Suprapubic skin (tissue), 4 donors: Measurements from ENCODE around the gene GABRB1. TPM values are rescaled to one million over a fixed set of nuclear protein-coding genes. Genes with fewer than 3 reads are reported as not detected.
"Not testable (repeated sequence)": the region's sequence is repeated elsewhere in the genome, so short reads cannot be mapped to it uniquely, and the experiment has no call there.

Experiments
- DNase-seq, 2 donors: peaks; one replicate each; pipeline ENCODE4 v3.0.0-alpha.2; 2019; ENCODE audit warnings: low spot score in 2 of 2
- H3K27ac ChIP-seq: fragments of 200-600 bp; sonication (generic); one replicate; pipeline ENCODE4 v1.5.1; 2019
- H3K27me3 ChIP-seq: fragments of 200-600 bp; sonication (generic); one replicate; pipeline ENCODE4 v1.5.1; 2019
- H3K36me3 ChIP-seq: fragments of 200-600 bp; sonication (generic); one replicate; pipeline ENCODE4 v1.5.1; 2019
- H3K4me1 ChIP-seq: fragments of 200-600 bp; sonication (generic); one replicate; pipeline ENCODE4 v1.5.1; 2019
- H3K4me3 ChIP-seq: fragments of 200-600 bp; sonication (generic); one replicate; pipeline ENCODE4 v1.5.1; 2019; ENCODE audit warnings: mild to moderate bottlenecking
- H3K9me3 ChIP-seq: fragments of 200-600 bp; sonication (generic); one replicate; pipeline ENCODE4 v1.5.1; 2019
- EP300 ChIP-seq: sonication (generic); formaldehyde crosslinking; IDR thresholded peaks from one replicate; pipeline ENCODE4 v1.6.1; 2017; ENCODE audit warnings: antibody characterized with exemption
- POLR2A ChIP-seq, 2 donors: fragments of 450-650 bp; IDR thresholded peaks; one replicate each; pipeline ENCODE4 v1.6.1; 2017; ENCODE audit warnings: antibody characterized with exemption in 2 of 2, mild to moderate bottlenecking in 2 of 2, moderate library complexity in 2 of 2
- POLR2AphosphoS5 ChIP-seq, 3 donors: sonication (generic); formaldehyde crosslinking; IDR thresholded peaks; one replicate each; pipeline ENCODE4 v1.6.1; 2017; ENCODE audit warnings: antibody characterized with exemption in 3 of 3
- WGBS: methylation state at CpG from one replicate; pipeline ENCODE4 v1.1.5; 2018; 5-methylcytosine and 5-hydroxymethylcytosine counted together
- total RNA-seq, 4 donors: library from RNA; depleted of rRNA; stranded (reverse); fragments of >200 nt; gene quantifications; one replicate each; pipeline ENCODE4 v1.1.0, GENCODE V29; 2016
- TF ChIP-seq, protein P1 (sequence below), 2 donors: fragments of 200-600 bp in 1 of 2; fragments of 450-650 bp in 1 of 2; sonication (generic) in 1 of 2; IDR thresholded peaks; one replicate each; pipeline ENCODE4 v1.5.1; 2016 to 2019; ENCODE audit warnings: antibody characterized with exemption in 2 of 2, mild to moderate bottlenecking in 1 of 2, moderate library complexity in 1 of 2

GABRB1 gene
- total RNA-seq, 4 donors from 2014 or later, result not detected

DNA sequence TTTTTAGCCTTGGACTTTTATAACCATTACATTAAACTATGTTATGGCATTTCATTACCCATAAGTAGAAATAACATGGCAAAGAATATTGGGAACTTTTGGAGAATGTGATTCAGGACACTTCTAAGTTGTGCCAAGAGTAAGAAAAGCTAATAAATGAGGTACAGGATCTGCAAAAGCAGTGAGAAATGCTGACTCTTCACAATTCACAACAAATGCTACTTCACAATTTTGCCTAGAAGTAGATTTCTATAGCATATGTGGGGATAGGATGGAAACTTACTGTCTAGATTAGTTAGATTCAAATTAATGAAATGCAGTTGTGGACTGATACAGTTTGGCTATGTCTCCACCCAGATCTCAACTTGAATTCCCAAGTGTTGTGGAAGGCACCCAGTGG lies 258.4 kb downstream of the GABRB1 start:
- Histone ChIP-seq H3K4me3 (no peak overlapping the region), H3K27me3 (no peaks in the 10 kb centered on the region), H3K4me1 (no peaks in the 10 kb centered on the region), H3K27ac (no peak overlapping the region), H3K9me3 (no peaks in the 10 kb centered on the region), H3K36me3 (no peaks in the 10 kb centered on the region)
- no peak for DNase-seq
- TF ChIP-seq EP300 (no peak), POLR2A (IDR thresholded peaks at IDR 0.05) (no peak), POLR2AphosphoS5 (IDR thresholded peaks at IDR 0.05) (no peak)
- TF ChIP-seq, protein P1, sequence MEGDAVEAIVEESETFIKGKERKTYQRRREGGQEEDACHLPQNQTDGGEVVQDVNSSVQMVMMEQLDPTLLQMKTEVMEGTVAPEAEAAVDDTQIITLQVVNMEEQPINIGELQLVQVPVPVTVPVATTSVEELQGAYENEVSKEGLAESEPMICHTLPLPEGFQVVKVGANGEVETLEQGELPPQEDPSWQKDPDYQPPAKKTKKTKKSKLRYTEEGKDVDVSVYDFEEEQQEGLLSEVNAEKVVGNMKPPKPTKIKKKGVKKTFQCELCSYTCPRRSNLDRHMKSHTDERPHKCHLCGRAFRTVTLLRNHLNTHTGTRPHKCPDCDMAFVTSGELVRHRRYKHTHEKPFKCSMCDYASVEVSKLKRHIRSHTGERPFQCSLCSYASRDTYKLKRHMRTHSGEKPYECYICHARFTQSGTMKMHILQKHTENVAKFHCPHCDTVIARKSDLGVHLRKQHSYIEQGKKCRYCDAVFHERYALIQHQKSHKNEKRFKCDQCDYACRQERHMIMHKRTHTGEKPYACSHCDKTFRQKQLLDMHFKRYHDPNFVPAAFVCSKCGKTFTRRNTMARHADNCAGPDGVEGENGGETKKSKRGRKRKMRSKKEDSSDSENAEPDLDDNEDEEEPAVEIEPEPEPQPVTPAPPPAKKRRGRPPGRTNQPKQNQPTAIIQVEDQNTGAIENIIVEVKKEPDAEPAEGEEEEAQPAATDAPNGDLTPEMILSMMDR (IDR thresholded peaks at IDR 0.05), result no peak

DNA sequence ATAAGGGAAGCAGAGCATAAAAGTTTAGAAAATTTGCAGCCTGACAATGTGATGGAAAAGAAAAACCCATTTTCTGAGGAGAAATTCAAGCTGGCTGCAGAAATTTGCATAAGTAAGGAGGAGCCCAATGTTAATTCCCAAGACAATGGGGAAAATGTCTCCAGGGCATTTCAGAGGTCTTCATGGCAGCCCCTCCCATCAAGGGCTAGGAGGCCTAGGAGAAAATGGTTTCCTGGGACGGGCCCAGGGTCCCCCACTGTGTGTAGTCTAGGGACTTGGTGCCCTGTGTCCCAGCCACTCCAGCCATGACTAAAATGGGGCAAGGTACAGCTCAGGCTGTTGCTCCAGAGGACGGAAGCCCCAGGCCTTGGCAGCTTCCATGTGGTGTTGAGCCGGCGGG lies 259.5 kb downstream of the GABRB1 start:
- H3K4me1 ChIP-seq, H3K27ac ChIP-seq, H3K9me3 ChIP-seq, DNase-seq, H3K27me3 ChIP-seq, H3K36me3 ChIP-seq, H3K4me3 ChIP-seq: not testable (repeated sequence)
- 50% methylated on average over 1 of the region's 4 CpGs for WGBS

DNA sequence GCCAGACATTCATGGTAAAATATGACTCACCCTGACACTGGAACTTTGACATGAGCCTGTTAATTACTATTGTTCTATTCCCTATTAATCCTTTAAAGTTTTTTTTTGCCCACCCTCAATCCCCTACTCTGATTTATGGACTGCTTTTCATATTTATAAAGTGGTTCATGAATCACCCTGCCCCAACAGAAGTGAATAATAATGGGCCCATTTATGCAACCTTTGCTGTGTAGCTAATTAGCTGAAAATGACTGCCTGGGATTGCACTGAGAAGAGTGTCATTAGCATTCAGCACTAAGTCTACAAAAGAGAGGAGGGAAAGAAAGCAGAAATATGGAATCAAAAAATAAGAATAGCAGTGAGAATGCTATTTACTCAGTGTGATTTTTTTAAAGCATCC lies 277.8 kb downstream of the GABRB1 start:
- H3K4me3 ChIP-seq, result no peak overlapping the region
- no peaks in the 10 kb centered on the region for H3K27me3 ChIP-seq
- H3K9me3 ChIP-seq, result no peaks in the 10 kb centered on the region
- H3K4me1 ChIP-seq, result no peaks in the 10 kb centered on the region
- H3K36me3 ChIP-seq, result no peaks in the 10 kb centered on the region
- H3K27ac ChIP-seq, result no peak overlapping the region
- no peak for DNase-seq
- no peak for TF ChIP-seq POLR2A (IDR thresholded peaks at IDR 0.05)
- TF ChIP-seq EP300, result no peak
- TF ChIP-seq, protein P1 (IDR thresholded peaks at IDR 0.05), result no peak
- no peak for TF ChIP-seq POLR2AphosphoS5 (IDR thresholded peaks at IDR 0.05)

DNA sequence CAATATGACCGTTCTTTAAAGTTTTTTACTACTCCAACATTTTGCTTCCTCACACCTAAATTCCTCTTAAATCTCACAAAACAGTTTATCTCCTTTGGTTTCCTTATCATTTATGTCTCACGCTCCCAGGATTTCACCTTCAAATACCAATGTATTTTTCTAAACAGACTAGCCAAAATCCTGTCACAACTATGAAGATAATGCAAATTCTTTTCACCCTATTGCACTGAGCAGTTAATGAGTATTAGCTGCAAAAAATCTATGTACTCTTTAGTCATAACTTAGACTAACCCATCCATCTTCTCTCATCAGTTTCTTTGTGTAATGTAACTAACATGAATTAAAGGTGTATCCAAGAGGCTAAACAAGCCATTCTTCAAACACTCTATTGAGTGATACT lies 280.8 kb downstream of the GABRB1 start:
- Histone ChIP-seq H3K27me3 (no peaks in the 10 kb centered on the region), H3K4me1 (no peaks in the 10 kb centered on the region), H3K4me3 (no peak overlapping the region), H3K36me3 (no peaks in the 10 kb centered on the region), H3K27ac (no peak overlapping the region), H3K9me3 (no peaks in the 10 kb centered on the region)
- DNase-seq, result no peak
- TF ChIP-seq EP300, result no peak
- TF ChIP-seq, protein P1 (IDR thresholded peaks at IDR 0.05), result no peak
- TF ChIP-seq POLR2AphosphoS5 (IDR thresholded peaks at IDR 0.05), result no peak
- TF ChIP-seq POLR2A (IDR thresholded peaks at IDR 0.05), result no peak
- WGBS, result 91% methylated on average over 2 of the region's 2 CpGs

DNA sequence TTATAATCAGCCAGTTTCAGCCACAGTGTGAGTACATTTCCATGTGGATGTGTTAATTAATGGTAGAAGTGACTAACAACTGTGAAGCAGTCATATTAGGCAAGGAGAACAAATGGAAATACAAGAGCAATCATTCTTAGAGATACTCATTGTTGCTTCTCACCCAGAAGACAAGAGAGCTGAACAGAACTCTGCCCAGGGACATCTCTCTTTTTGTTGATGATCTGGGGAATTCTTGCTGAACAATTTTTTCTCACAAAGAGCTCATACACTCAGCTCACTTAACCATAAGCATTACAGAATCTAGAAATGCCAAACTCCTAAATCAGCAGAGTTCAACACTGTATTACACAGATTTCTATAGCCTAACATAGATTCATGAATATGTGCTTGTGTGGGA lies 282.0 kb downstream of the GABRB1 start:
- Histone ChIP-seq H3K27ac (no peak overlapping the region), H3K4me1 (no peaks in the 10 kb centered on the region), H3K9me3 (no peaks in the 10 kb centered on the region), H3K36me3 (no peaks in the 10 kb centered on the region), H3K4me3 (no peak overlapping the region), H3K27me3 (no peaks in the 10 kb centered on the region)
- no peak for DNase-seq
- TF ChIP-seq POLR2AphosphoS5 (IDR thresholded peaks at IDR 0.05) (no peak), EP300 (no peak), POLR2A (IDR thresholded peaks at IDR 0.05) (no peak)
- TF ChIP-seq, protein P1 (IDR thresholded peaks at IDR 0.05), result no peak

GRCh38 chr4:47315346-47315745 lies 284.0 kb downstream of the GABRB1 start:
- H3K27me3 ChIP-seq, result no peaks in the 10 kb centered on the region
- TF ChIP-seq, protein P1 (IDR thresholded peaks at IDR 0.05), result no peak
- TF ChIP-seq POLR2AphosphoS5 (IDR thresholded peaks at IDR 0.05) (no peak), POLR2A (IDR thresholded peaks at IDR 0.05) (no peak), EP300 (no peak)
- no peak overlapping the region for H3K4me3 ChIP-seq
- no peaks in the 10 kb centered on the region for H3K9me3 ChIP-seq
- no peak for DNase-seq
- H3K4me1 ChIP-seq, result no peaks in the 10 kb centered on the region
- H3K27ac ChIP-seq, result no peak overlapping the region
- H3K36me3 ChIP-seq, result no peaks in the 10 kb centered on the region
